Liver (tissue), 3 donors: ENCODE measurements around the gene SPOP.

ENCODE experiments used
- CTCF ChIP-seq: fragments of 150-350 bp; IDR thresholded peaks from 2 replicates; pipeline ENCODE4 v1.5.1; 2017; ENCODE audit warnings: improper control_type of control experiment, low read depth, low read length; ENCODE audit not compliant: missing input control
- FOXA1 ChIP-seq: IDR thresholded peaks from 2 replicates; pipeline ENCODE4 v1.6.1; 2016; ENCODE audit warnings: antibody characterized with exemption
- FOXA2 ChIP-seq: IDR thresholded peaks from 2 replicates; pipeline ENCODE4 v1.6.1; 2016; ENCODE audit warnings: antibody characterized with exemption
- GABPA ChIP-seq, 2 donors: IDR thresholded peaks in 1 of 2; conservative IDR thresholded peaks in 1 of 2; 2 replicates each; pipeline ENCODE4 v1.6.1; 2016; ENCODE audit warnings: antibody characterized with exemption in 2 of 2, mild to moderate bottlenecking in 1 of 2, moderate library complexity in 1 of 2
- JUND ChIP-seq, 2 donors: IDR thresholded peaks; 2 replicates each; pipeline ENCODE4 v1.6.1; 2016; ENCODE audit warnings: antibody characterized with exemption in 2 of 2
- RAD21 ChIP-seq, 2 donors: IDR thresholded peaks; 2 replicates each; pipeline ENCODE4 v1.6.1; 2016; ENCODE audit warnings: antibody characterized with exemption in 2 of 2, mild to moderate bottlenecking in 2 of 2
- TAF1 ChIP-seq: conservative IDR thresholded peaks from 2 replicates; pipeline ENCODE4 v1.6.1; 2016; ENCODE audit warnings: antibody characterized with exemption, mild to moderate bottlenecking
- TF ChIP-seq, protein P1 (sequence below): IDR thresholded peaks from 2 replicates; pipeline ENCODE4 v1.6.1; 2016; ENCODE audit warnings: antibody characterized with exemption
- TF ChIP-seq, protein P2 (sequence below): IDR thresholded peaks from 2 replicates; pipeline ENCODE4 v1.6.1; 2016; ENCODE audit warnings: antibody characterized with exemption
- TF ChIP-seq, protein P3 (sequence below): IDR thresholded peaks from 2 replicates; pipeline ENCODE4 v1.6.1; 2016; ENCODE audit warnings: antibody characterized with exemption
- donor health status: healthy.
- donor health status: healthy.

- no peak for TF ChIP-seq TAF1
- TF ChIP-seq RAD21 (IDR thresholded peaks at IDR 0.05): no peak
- no peak for TF ChIP-seq FOXA2
- TF ChIP-seq CTCF: no peak
- TF ChIP-seq, protein P1, sequence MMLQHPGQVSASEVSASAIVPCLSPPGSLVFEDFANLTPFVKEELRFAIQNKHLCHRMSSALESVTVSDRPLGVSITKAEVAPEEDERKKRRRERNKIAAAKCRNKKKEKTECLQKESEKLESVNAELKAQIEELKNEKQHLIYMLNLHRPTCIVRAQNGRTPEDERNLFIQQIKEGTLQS: no peak
- TF ChIP-seq, protein P2, sequence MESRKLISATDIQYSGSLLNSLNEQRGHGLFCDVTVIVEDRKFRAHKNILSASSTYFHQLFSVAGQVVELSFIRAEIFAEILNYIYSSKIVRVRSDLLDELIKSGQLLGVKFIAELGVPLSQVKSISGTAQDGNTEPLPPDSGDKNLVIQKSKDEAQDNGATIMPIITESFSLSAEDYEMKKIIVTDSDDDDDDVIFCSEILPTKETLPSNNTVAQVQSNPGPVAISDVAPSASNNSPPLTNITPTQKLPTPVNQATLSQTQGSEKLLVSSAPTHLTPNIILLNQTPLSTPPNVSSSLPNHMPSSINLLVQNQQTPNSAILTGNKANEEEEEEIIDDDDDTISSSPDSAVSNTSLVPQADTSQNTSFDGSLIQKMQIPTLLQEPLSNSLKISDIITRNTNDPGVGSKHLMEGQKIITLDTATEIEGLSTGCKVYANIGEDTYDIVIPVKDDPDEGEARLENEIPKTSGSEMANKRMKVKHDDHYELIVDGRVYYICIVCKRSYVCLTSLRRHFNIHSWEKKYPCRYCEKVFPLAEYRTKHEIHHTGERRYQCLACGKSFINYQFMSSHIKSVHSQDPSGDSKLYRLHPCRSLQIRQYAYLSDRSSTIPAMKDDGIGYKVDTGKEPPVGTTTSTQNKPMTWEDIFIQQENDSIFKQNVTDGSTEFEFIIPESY: no peak
- no peak for TF ChIP-seq GABPA (IDR thresholded peaks at IDR 0.05 in 1 of 2, conservative IDR thresholded peaks at IDR 0.05 in 1 of 2)
- TF ChIP-seq JUND (IDR thresholded peaks at IDR 0.05): no peak
- no peak for TF ChIP-seq FOXA1
- TF ChIP-seq, protein P3, sequence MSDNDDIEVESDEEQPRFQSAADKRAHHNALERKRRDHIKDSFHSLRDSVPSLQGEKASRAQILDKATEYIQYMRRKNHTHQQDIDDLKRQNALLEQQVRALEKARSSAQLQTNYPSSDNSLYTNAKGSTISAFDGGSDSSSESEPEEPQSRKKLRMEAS: no peak
Measured at GRCh38 chr17:49632201-49632600, 45.7 kb downstream of the SPOP start.
